IMR-90 (cell line): ENCODE results near the gene ZNF407. TPM values are rescaled to one million over a fixed set of nuclear protein-coding genes. Genes with fewer than 3 reads are reported as not detected.

Source experiments
- ATAC-seq: fragments of 200-7000 bp; cut with Tn5 transposase; 2 replicates; pipeline ENCODE4 v1.9.1; 2020; ENCODE audit warnings: low read depth, mild to moderate bottlenecking, moderate library complexity
- BruUV-seq: library from RNA; stranded (reverse); fragments of 400-500 nt; replicated peaks from 2 replicates; lab custom pipeline; 2021; lab: Mats Ljungman, UMichigan
- CTCF ChIA-PET: fragments of 300-600 bp; formaldehyde crosslinking; extraction: SDS; loops from one replicate; lab custom pipeline; 2021; ENCODE audit warnings: antibody characterized with exemption; lab: Yijun Ruan, JAX
- POLR2A ChIA-PET: fragments of 300-600 bp; sonication (Branson Sonifier 250); formaldehyde crosslinking; loops from one replicate; lab custom pipeline; 2022; ENCODE audit warnings: antibody characterized with exemption; ENCODE audit not compliant: unreplicated experiment; lab: Charles Lee
- DNase-seq: peaks from one replicate; pipeline ENCODE4 v3.0.0; 2013
- H2AFZ ChIP-seq: replicated peaks from 2 replicates; pipeline ENCODE3; 2013; ENCODE audit warnings: low read length, mild to moderate bottlenecking; ENCODE audit not compliant: poor library complexity
- H2AK5ac ChIP-seq: 2 replicates; pipeline ENCODE4 v1.6.1; 2013; ENCODE audit warnings: low read depth, low read length, inconsistent platforms
- H2AK9ac ChIP-seq: replicated peaks from 2 replicates; pipeline ENCODE3; 2013; ENCODE audit warnings: mild to moderate bottlenecking, low read depth, low read length, moderate library complexity; ENCODE audit not compliant: poor library complexity
- H2BK120ac ChIP-seq: 2 replicates; pipeline ENCODE4 v1.6.1; 2013; ENCODE audit warnings: low read depth, low read length, inconsistent platforms
- H2BK15ac ChIP-seq: 3 replicates; pipeline ENCODE4 v1.6.1; 2013; ENCODE audit warnings: low read depth, low read length, inconsistent platforms
- H2BK20ac ChIP-seq: 2 replicates; pipeline ENCODE4 v1.6.1; 2013; ENCODE audit warnings: low read depth, mild to moderate bottlenecking, inconsistent platforms, low read length, moderate library complexity
- H2BK5ac ChIP-seq: 2 replicates; pipeline ENCODE4 v1.6.1; 2013; ENCODE audit warnings: mild to moderate bottlenecking, low read depth, low read length, inconsistent platforms; ENCODE audit not compliant: poor library complexity, severe bottlenecking
- H3K14ac ChIP-seq: replicated peaks from 2 replicates; pipeline ENCODE4 v1.6.1; 2013; ENCODE audit warnings: low read depth, low read length, inconsistent platforms
- H3K18ac ChIP-seq: 2 replicates; pipeline ENCODE4 v1.6.1; 2013; ENCODE audit warnings: low read depth, low read length, control low read depth
- H3K23ac ChIP-seq: 2 replicates; pipeline ENCODE4 v1.6.1; 2013; ENCODE audit warnings: low read depth, low read length, inconsistent platforms
- H3K27ac ChIP-seq: 2 replicates; pipeline ENCODE4 v1.5.1; 2013; ENCODE audit warnings: mild to moderate bottlenecking, control low read depth, low read length; ENCODE audit not compliant: insufficient read depth
- H3K27me3 ChIP-seq: 2 replicates; pipeline ENCODE4 v1.6.1; 2013; ENCODE audit warnings: low read length; ENCODE audit not compliant: control insufficient read depth, insufficient read depth
- H3K36me3 ChIP-seq: 2 replicates; pipeline ENCODE4 v1.6.1; 2013; ENCODE audit warnings: low read length, mixed read lengths; ENCODE audit not compliant: control insufficient read depth, insufficient read depth
- H3K4ac ChIP-seq: 2 replicates; pipeline ENCODE4 v1.6.1; 2013; ENCODE audit warnings: low read depth, low read length, inconsistent platforms
- H3K4me1 ChIP-seq: 2 replicates; pipeline ENCODE4 v1.6.1; 2013; ENCODE audit warnings: low read length, mixed read lengths; ENCODE audit not compliant: control insufficient read depth, insufficient read depth
- H3K4me2 ChIP-seq: 2 replicates; pipeline ENCODE4 v1.6.1; 2013; ENCODE audit warnings: low read depth, mild to moderate bottlenecking, control low read depth, low read length, moderate library complexity
- H3K4me3 ChIP-seq: 2 replicates; pipeline ENCODE4 v1.5.1; 2013; ENCODE audit warnings: low read depth, mild to moderate bottlenecking, control low read depth, low read length, moderate library complexity; ENCODE audit not compliant: insufficient read depth
- H3K56ac ChIP-seq: 2 replicates; pipeline ENCODE4 v1.6.1; 2013; ENCODE audit warnings: low read length, inconsistent platforms; ENCODE audit not compliant: insufficient read depth; ENCODE audit errors: extremely low read depth
- H3K79me1 ChIP-seq, 2 experiments: 2 replicates each; pipeline ENCODE4 v1.6.1; 2013; ENCODE audit warnings: low read length in 2 of 2, inconsistent platforms in 1 of 2, low read depth in 1 of 2
- H3K9ac ChIP-seq: 2 replicates; pipeline ENCODE4 v1.6.1; 2013; ENCODE audit warnings: low read depth, low read length, control low read depth
- H3K9me1 ChIP-seq: 2 replicates; pipeline ENCODE4 v1.6.1; 2013; ENCODE audit warnings: low read length, inconsistent platforms; ENCODE audit not compliant: insufficient read depth
- H3K9me3 ChIP-seq: 2 replicates; pipeline ENCODE4 v1.6.1; 2013; ENCODE audit warnings: low read length; ENCODE audit not compliant: control insufficient read depth, insufficient read depth
- H4K20me1 ChIP-seq: 2 replicates; pipeline ENCODE4 v1.6.1; 2013; ENCODE audit warnings: low read length, inconsistent platforms; ENCODE audit not compliant: insufficient read depth
- H4K5ac ChIP-seq: 2 replicates; pipeline ENCODE4 v1.6.1; 2013; ENCODE audit warnings: mild to moderate bottlenecking, low read depth, low read length, control low read depth
- H4K8ac ChIP-seq, 2 experiments: 2 replicates each; pipeline ENCODE4 v1.6.1; 2013; ENCODE audit warnings: low read depth in 2 of 2, low read length in 2 of 2, control low read depth in 1 of 2, inconsistent platforms in 1 of 2
- H4K91ac ChIP-seq: 2 replicates; pipeline ENCODE4 v1.6.1; 2013; ENCODE audit warnings: low read depth, low read length, inconsistent platforms; ENCODE audit not compliant: insufficient read depth
- CEBPB ChIP-seq: IDR thresholded peaks from 2 replicates; pipeline ENCODE4 v1.6.1; 2012; ENCODE audit warnings: low read depth, low read length, improper control_type of control experiment
- CHD1 ChIP-seq: IDR thresholded peaks from 2 replicates; pipeline ENCODE4 v1.6.1; 2012; ENCODE audit warnings: low read depth, low read length, improper control_type of control experiment
- MAFK ChIP-seq: IDR thresholded peaks from 2 replicates; pipeline ENCODE4 v1.6.1; 2012; ENCODE audit warnings: low read depth, low read length, improper control_type of control experiment
- MAZ ChIP-seq: IDR thresholded peaks from 2 replicates; pipeline ENCODE4 v1.6.1; 2012; ENCODE audit warnings: low read depth, mild to moderate bottlenecking, low read length, improper control_type of control experiment, moderate library complexity, borderline replicate concordance
- MXI1 ChIP-seq: IDR thresholded peaks from 2 replicates; pipeline ENCODE4 v1.6.1; 2012; ENCODE audit warnings: low read depth, mild to moderate bottlenecking, low read length, moderate library complexity, borderline replicate concordance
- NFE2L2 ChIP-seq: fragments of 150-350 bp; IDR thresholded peaks from 2 replicates; pipeline ENCODE4 v1.6.1; 2016; ENCODE audit warnings: low read depth, mild to moderate bottlenecking, low read length
- POLR2A ChIP-seq: IDR thresholded peaks from 2 replicates; pipeline ENCODE4 v1.6.1; 2012; ENCODE audit warnings: mild to moderate bottlenecking, low read depth, low read length
- WGBS, 2 experiments: methylation state at CpG; one replicate each; pipeline versions ENCODE4 v1.1.5 to v1.1.7; 2013; ENCODE audit warnings: missing lambda C conversion rate in 2 of 2; ENCODE audit not compliant: insufficient read length in 1 of 2; ENCODE audit errors: extremely low coverage in 2 of 2; 5-methylcytosine and 5-hydroxymethylcytosine counted together
- dilution Hi-C: fragments of 300-500 bp; cut with HindIII; formaldehyde crosslinking; loops from one replicate; pipeline ENCODE4 v1.14.3; 2018; ENCODE audit warnings: low sequenced_read_pairs; ENCODE audit not compliant: unreplicated experiment
- in situ Hi-C: fragments of 300-500 bp; cut with MboI; formaldehyde crosslinking; loops from 3 replicates; pipeline ENCODE4 v1.14.3; 2019; ENCODE audit warnings: low sequenced_read_pairs, inconsistent platforms, mixed read lengths
- intact Hi-C: fragments of 100-400 bp; cut with micrococcal nuclease; formaldehyde crosslinking; loops from 2 replicates; pipeline ENCODE4 v1.10.0; 2022
- polyA plus RNA-seq, 3 experiments: library from polyadenylated mRNA; depleted of rRNA; stranded (reverse); fragments of >200 nt; gene quantifications; 2 replicates each; pipeline ENCODE4 v1.2.3, GENCODE V29; 2012; ENCODE audit warnings: low replicate concordance in 1 of 3
- total RNA-seq: library from RNA; depleted of rRNA; stranded (reverse); fragments of >200 nt; gene quantifications from 2 replicates; pipeline ENCODE4 v1.2.3, GENCODE V29; 2012
- TF ChIP-seq, protein P1 (sequence below): conservative IDR thresholded peaks from 2 replicates; pipeline ENCODE4 v1.5.1; 2012; ENCODE audit warnings: mild to moderate bottlenecking, low read depth, low read length, improper control_type of control experiment
- TF ChIP-seq, protein P2 (sequence below): fragments of 150-350 bp; IDR thresholded peaks from 2 replicates; pipeline ENCODE4 v1.6.1; 2016; ENCODE audit warnings: low read depth, mild to moderate bottlenecking, low read length, moderate library complexity, borderline replicate concordance

The ZNF407 gene
- total and polyA plus RNA-seq, 2 of the 4 experiments (the other 2 are of a cell fraction) = 3.1 to 20.1 TPM

DNA sequence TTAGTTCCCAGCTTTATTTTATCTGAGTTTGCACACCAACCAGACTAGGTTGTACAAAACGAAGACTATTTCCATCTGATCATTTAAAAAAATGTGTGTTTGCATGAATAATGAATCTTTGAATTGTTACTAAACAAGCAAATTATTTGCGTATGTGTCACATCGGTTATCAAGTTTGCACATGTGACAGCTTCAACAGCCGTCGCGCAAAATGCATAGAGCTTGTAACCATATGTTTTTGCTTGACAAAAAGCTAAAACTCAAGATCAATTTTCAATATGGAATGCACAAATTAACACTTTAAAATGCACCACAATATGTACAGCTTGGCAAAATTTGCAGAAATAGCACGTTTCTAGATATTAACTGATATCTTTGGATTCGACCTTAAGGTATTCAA is 427.2 kb downstream of the ZNF407 start:
- no peak overlapping the region for H4K8ac ChIP-seq
- DNase-seq (no peak), ATAC-seq (no peak)
- H2AK5ac ChIP-seq = no peak overlapping the region
- no peaks in the 10 kb centered on the region for H3K27me3 ChIP-seq
- WGBS, 2 experiments = no CpG with 5 or more reads among the region's 8 CpGs
- no peak overlapping the region for H3K18ac ChIP-seq
- TF ChIP-seq MXI1 (no peak), MAZ (no peak), CEBPB (no peak), CHD1 (no peak), POLR2A (no peak), MAFK (no peak), NFE2L2 (no peak)
- TF ChIP-seq, protein P1, sequence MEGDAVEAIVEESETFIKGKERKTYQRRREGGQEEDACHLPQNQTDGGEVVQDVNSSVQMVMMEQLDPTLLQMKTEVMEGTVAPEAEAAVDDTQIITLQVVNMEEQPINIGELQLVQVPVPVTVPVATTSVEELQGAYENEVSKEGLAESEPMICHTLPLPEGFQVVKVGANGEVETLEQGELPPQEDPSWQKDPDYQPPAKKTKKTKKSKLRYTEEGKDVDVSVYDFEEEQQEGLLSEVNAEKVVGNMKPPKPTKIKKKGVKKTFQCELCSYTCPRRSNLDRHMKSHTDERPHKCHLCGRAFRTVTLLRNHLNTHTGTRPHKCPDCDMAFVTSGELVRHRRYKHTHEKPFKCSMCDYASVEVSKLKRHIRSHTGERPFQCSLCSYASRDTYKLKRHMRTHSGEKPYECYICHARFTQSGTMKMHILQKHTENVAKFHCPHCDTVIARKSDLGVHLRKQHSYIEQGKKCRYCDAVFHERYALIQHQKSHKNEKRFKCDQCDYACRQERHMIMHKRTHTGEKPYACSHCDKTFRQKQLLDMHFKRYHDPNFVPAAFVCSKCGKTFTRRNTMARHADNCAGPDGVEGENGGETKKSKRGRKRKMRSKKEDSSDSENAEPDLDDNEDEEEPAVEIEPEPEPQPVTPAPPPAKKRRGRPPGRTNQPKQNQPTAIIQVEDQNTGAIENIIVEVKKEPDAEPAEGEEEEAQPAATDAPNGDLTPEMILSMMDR = no peak
- TF ChIP-seq, protein P2, sequence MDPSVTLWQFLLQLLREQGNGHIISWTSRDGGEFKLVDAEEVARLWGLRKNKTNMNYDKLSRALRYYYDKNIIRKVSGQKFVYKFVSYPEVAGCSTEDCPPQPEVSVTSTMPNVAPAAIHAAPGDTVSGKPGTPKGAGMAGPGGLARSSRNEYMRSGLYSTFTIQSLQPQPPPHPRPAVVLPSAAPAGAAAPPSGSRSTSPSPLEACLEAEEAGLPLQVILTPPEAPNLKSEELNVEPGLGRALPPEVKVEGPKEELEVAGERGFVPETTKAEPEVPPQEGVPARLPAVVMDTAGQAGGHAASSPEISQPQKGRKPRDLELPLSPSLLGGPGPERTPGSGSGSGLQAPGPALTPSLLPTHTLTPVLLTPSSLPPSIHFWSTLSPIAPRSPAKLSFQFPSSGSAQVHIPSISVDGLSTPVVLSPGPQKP = no peak
- H3K9ac ChIP-seq = no peak overlapping the region
- in situ Hi-C loops (no loop called here), dilution Hi-C loops (no loop called here), intact Hi-C loops (loop anchor here (10.0 kb wide), 1 partner anchor 180 kb away; no protein-coding TSS in a partner anchor)
- H2BK20ac ChIP-seq = no peak overlapping the region
- H2AFZ ChIP-seq = no peak overlapping the region
- no peaks in the 10 kb centered on the region for H3K36me3 ChIP-seq
- H3K4me2 ChIP-seq = no peak overlapping the region
- ChIA-PET CTCF (interaction anchor here (0.6 to 1.4 kb wide), 2 partner anchors 12 to 20 kb away, joined by 3 to 4 read pairs; no protein-coding TSS in a partner anchor), POLR2A (no interaction called here)
- no peak overlapping the region for H3K23ac ChIP-seq
- no peak overlapping the region for H4K91ac ChIP-seq
- BruUV-seq = no TSS peak
- no peak overlapping the region for H3K14ac ChIP-seq
- H2BK5ac ChIP-seq = no peak overlapping the region
- H2BK120ac ChIP-seq = no peak overlapping the region
- no peak overlapping the region for H2BK15ac ChIP-seq
- H3K4me3 ChIP-seq = no peak overlapping the region
- H3K4me1 ChIP-seq = no peaks in the 10 kb centered on the region
- no peaks in the 10 kb centered on the region for H4K20me1 ChIP-seq
- H3K9me3 ChIP-seq = no peaks in the 10 kb centered on the region
- H3K4ac ChIP-seq = no peak overlapping the region
- no peak overlapping the region for H4K5ac ChIP-seq
- no peak overlapping the region for H3K56ac ChIP-seq
- no peaks in the 10 kb centered on the region; a peak in 1 of 4 replicates for H3K79me1 ChIP-seq
- no peak overlapping the region for H3K27ac ChIP-seq
- peaks cover 3% of the 10 kb centered on the region; the same call in 1 of the 2 replicates for H3K9me1 ChIP-seq
- H2AK9ac ChIP-seq = no peak overlapping the region
